GDM1 (cell line): ENCODE data around the gene PRCP.

Experiments used
- DNase-seq: peaks from one replicate; lab custom pipeline; 2025; lab: John Stamatoyannopoulos, UW

PRCP gene

DNA sequence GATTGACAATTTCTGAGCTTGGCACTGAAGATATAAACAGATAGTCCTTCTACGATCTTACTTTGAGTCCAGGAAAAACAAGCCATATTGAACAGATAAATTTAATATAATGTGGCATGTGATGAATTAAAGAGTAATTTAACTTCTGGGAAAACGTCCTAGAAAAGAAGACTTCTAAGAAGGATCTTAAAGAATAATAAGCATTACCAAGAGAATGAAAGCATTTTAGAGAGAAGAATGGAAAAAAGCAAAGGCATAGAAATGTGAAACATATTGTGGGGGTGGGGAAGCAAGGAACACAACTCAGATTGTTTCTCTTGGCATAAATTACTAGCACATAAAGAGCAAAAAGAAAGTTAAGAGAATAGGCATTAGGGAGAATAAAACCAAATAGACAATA, 6.7 kb upstream of the PRCP start:
- no peak for DNase-seq

DNA sequence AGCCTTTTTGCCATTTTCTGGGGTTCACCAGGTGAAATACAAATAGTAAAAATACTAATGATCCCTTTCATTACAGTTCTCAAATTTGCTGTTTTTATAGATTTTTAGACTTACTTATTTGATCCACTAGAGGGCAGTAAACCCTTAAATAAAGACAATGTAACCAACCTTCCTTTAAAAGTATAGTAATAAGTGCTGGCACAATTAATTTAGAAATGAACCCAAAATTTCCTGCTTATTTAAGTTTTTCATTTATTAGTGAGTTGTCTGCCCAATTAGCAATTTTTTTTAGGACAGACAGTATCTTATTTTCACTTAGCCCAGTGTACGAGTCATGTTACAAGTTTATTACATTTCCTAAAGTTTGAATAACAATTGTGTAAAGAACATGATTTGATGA, 6.0 kb upstream of the PRCP start:
- DNase-seq, result no peak

DNA sequence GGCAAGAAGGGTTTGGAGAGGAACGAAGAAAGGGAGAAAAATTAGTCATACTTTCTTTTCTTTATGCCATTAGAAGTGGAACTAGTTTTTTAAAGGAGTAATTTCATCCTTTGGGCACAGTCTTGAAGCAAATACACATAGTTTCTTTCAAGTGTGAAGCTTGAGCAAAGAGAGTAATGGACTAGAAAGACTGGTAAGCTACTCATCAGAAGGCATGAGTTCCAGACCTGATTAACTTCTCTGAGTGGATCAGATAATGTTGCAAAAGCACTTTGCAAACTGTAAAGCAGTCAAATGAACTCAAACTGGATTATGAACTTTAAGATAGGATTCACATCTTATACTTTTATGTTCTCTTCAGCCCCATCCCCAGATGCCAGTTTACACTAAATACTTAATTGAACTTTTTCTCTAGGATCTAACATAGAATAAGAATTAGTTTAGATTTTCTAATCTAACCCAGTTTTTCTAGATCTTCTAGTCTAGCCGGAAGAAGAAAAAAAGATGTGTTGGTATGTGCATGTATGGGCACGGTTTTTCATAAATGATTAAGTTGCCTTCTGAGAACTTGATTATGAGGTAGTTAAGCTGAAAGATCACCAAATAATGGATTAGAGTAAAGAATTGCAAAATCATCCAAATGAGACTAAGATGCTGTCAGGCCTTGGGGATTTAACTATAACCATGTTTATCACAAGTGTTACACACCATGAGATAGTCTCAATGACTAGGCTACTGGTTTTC, 3.8 kb upstream of the PRCP start:
- no peak for DNase-seq

DNA sequence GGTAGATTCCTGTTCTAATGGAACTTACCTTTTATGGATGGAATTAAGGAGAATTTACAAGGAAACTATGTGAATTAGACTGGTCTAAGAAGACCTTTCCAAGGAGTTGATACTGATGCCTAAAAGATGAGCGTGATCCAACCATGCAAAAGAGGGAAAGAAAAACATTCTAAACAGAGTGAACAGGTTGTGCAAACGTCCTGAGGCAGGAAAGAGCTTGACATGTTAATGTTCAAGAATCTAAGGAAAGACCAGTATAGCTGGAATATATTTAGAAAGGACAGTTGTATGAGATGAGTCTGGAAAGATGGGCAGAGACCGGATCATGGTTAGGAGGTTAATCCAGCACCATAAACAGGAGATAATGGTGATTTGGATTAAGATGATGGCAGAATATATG, 2.6 kb upstream of the PRCP start:
- DNase-seq, result no peak

DNA sequence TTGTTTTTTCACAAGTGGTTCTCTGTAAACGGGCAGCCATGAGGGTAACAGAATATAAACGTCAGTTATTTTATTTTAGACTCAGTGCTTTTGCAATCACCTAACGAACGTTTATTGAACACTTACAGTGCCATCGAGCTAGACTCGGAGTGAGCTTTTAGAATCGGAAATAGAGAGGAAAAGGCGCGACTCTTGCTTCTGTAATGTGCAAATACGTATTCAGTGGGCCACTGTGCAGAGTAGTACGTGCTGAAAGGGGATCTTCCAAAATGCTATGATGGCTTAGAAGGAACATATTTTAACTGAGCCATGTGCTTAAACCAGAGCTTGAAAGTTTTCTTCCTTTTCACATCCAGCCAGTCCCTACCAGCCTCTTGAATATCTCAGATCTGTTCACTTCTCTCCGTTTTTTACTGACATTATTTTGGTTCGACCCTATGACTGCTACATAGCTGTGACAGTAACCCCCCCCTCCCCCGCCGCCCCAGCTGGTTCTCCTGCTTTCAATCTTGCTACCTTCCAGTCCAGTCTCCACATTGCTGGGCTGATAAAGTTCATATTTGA, 1.8 kb upstream of the PRCP start:
- DNase-seq, result no peak

DNA sequence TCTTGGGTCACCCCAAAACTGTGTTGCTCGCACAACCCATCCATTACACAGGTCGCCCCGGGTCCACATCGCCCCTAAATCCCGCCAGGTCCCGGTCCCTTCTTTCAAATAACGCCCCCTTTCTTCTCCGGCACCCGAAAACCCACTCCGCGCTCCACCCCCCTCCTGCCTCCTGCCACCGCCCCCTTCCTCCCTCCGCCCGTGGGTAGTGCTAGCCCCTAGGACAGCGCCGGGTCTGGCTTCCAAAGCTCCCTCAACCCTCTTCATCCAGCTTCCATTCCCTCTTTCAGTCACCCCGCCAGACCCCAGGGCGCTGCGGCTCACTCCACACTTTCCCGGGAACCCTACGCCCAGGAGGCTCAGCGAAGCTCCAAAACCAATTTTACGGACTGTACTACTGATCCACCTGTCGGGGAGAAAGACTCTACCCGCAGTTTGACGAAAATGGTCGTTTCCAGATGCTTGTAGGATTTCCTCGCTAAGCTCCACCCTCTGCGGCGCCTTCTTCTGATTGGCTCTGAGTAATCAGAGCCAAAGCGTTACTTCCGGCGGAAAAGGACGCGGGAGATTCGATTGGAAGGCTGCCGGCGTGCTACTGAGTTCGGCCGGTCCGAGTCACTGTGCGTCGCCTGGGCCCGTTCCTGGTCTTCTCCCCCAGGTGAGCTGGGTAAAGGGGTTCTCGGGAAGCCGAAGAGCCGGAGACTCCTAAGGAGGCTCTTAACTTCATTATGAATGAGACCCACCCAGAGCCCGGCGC, 1.1 kb upstream of the PRCP start, which contains the start of gene DDIAS:
TSS of gene DDIAS (plus strand) at position 572 of the 757 bp plus-strand sequence. CDS start 13,003 bp downstream, outside the sequence.
- peak; percentile 91 for DNase-seq

DNA sequence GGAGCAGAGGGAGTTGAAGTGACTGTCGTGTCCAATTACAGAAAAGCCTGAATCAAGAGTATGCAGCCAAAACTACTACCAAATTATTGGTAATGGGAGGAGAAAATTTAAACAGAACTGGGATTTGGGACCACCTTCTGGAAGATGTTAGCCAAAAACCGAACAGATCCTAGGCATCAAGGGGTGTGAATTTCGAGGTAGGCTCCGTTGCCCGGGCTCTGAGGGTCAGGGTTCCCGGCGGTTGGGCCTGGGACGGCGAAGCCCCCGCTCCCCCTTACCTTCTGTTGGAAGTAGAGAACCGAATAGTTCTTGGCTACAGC, 313 bp downstream of the PRCP start:
- no peak for DNase-seq

DNA sequence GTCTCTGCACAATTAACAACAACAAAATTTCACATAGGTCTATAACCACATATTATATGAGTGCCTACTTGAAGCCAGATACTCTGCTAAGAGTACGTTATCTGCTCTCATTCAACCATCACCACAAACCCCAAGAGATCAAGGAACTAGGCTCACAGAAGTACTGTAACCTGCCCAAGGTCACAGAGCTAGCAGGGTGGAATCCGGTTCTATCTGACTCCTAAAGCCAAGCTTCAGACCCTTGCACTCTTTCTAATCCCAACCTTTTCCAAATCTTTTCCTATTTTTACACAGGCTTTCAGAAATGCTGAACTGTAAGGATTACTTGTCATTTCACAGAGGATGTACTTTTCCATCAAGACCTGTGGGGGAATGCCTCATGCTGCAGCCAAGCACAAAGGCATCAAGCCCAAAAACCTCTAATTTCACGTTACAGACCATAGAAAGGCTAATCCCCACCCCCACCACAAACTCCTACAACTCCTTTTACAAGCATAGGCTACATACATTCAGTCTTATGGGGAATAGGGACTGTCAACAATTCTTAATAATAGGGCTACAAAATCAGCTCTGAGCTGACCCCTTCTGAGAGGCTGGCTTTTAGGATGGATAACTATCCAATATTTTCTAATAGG, 927 bp downstream of the PRCP start:
- DNase-seq, result peak; percentile 15

DNA sequence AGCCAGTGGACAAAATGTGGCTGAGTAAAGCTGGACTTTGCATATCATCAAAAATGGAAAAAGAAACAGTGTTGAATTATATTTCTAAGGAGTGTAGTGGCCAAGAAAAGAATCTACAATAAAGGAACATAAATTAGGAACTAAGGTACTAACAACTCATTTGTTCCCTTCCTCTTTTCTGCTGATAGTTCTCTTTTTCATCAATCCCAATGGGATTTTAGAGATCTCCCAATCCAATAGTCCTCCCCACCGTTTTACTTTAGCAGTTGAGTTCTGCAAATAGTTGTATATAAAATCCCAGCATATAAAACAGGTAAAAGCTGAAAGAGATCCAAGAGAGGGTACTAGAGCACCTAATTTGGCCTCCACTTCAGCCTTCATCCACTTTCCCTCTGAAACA, 2.0 kb downstream of the PRCP start:
- peak; percentile 1 for DNase-seq

DNA sequence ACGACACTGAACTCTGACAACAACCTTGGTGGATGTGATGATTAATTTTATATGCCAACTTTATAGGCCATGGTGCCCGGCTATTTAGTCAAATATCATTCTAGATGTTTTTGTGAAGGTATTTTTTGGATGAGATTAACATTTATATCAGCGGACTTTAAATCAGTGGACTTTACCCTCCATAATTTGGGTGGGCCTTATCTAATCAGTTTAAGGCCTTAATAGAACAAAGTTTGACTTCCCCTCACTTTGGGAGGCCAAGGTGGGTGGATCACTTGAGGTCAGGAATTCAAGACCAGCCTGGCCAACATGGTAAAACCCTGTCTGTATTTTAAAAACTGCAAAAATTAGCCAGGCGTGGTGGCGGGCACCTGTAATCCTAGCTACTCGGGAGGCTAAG, 4.0 kb downstream of the PRCP start:
- no peak for DNase-seq

DNA sequence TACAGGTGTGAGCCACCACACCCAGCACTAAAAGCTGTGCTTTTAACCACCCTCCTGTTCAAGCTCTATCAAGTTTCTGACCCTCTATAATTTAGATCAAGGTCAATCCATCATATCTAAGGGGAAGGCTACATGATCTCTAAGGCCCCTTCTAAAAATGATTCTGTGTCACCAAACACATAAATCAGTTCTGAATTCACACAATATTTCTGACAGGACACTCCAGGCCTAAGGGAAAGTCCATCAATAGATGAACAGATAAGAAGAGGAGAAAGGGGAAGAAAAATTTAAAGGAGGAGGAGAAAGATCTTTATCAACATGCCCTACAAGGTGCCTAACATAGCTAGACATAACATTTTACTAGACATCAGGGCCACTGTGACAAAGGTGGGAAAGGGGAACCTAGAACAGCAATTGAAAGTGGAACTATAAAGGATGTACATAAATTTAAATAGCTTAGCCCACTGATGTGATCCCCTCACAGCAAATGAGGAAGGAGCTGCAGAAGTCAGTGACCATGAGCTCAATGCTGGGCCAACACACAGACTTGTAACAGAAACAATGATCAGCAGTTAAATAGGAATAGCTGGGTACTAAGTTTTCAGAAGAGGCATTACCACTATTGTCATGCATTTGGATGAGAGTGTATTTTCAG, 4.7 kb downstream of the PRCP start:
- peak; percentile 46 for DNase-seq

DNA sequence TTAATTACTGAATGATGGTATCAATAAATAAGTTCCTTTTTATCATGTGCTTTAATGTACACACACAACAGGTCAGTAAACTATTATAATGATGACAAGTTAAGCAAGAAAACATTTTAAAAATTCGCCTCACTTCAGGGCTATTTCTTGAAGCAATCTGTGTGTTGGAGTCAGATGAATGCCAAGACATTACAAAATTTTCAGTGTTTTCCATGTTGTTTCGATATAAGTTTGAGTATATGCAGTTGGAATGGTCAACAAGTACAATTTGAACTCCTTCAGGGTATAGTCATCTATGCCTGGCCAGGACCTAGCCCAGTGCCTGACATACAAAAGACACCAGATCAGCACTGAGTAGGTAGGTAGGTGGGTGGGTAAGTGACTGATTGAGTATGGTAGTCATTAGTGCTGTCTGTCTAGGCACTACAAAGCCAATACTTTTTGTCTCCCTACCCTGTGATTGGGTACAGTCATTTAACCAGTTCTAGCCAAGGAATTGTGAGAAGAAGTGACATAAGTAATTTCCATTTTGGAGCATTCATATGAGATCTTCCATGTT, 7.5 kb downstream of the PRCP start:
- DNase-seq, result no peak

DNA sequence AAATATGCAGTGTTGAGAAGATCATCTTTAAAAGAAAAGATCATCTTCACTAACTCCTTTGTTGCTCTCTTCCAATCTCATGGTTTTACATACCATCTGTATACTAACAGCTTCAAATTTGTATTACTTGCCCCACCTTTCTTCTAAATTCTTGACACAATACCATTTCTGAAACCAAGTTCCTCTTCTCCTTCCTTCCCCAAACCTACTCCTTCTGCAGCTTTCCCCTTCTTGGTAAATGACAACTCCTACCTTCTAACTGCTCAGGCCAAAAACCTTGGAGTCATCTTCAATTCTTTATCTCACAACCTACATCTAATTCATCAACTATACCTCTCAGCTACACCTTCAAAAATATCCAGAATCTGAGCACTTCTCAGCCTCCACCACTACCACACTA, 9.3 kb downstream of the PRCP start:
- no peak for DNase-seq

DNA sequence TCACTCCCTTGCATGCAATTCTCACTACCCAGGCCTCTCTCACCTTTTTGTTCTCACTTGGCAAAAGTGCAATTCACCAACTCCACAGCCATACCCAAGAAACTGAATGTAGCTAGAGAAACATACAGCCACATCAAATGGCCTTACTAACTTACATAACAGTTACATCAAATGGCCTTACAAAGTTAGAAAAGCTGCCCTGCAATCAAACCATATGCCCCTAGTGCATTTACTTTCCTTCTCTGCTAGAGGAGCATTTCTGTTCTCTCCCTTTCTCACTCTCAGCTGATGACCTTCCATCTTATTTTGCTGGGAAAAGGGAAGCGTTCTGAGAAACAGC, 10.3 kb downstream of the PRCP start:
- DNase-seq, result no peak

DNA sequence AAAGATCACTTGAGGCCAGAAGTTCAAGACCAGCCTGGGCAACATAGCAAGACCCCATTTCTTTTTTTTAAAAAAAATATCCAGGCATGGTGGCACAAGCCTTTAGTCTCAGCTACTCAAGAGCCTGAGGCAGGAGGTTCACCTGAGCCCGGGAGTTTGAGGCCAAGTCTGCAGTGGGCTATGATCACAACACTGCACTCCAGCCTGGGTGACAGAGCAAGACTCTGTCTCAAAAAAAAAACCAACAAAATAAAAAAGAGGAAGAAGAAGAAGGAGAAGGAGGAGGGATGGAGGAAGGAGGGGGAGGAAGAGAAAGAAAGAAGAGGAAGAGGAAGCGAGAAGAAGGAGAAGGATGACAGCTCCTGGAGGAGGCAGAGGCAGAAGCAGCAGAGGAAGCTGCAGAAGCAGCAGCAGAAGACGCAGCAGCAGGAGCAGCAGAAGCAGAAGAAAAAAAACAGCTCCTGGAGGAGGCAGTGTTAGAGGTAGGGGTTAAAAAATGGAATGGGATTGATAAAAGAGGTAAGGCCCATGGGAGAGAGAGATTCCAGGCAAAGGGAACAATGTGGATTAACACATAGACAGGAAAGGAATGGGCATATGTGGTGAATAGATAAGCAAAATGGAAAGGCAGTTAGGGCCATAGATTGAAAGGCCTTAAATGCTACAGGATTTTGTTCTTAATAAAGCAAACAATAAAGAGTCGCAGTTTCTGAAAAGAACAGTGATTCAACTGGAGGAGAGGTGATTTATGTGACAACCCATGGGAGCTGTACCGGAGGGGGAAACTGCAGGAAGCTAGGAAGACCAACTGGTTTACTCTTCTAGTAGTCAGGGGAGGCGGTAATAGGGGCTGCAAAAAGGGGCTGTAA, 10.9 kb downstream of the PRCP start:
- peak; percentile 62 for DNase-seq

DNA sequence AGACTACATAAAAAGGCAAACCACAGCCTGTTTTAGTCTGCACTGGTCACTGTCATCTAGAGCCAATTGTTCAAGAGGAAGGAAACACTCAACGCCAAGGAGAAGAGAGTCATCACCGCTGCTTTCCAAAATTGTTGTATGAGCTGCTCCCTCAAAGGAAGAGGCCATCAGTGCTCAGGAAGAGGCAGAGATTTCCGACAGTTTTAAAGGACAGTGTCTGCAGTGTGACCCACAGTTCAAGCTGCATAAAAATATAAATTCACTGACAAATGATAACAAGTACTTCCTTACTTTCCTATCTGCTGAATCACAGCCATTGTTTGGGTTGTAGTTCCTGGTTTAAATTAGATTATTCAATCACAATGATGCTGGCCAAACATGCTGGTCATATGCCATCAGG, 16.4 kb downstream of the PRCP start:
- DNase-seq, result no peak

DNA sequence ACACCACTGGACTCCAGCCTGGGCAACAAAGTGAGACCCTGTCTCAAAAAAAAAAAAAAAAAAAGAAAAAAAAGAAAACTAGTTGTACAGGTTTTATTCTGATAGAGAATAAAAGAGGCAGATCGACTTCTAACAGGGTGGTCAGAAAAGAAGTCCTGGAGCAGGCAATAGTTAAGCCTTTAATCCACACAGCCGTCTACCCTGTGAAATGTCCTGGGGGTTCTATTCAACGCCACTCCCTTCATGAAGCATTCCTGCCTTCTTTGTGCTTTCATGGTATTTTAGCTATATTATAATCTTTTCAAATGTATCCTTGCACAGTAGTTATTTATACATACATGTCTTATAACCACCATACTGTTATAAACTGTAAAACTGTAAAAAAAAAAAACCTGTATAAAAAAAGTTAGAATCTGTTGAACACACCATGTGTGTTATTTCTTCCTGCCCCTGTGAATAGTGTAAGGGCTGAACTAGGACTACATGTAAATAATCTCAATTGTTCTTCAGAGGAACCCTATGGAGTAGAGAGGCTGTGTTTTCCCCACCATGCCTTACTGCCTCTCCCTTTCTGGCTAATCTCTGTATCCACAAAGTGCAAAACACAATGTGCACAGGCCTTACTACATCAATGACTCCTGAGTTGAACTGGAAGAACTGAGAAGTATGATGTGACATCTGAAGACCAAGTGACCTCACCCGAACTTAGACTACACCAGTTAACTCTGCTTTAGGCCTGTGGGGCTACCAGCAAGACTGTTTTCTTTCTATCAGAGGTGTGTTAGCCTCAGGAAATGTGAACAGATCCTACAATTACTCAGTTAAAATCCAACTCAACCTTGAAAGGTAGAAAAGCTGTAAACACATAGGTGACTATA, 25.3 kb downstream of the PRCP start:
- no peak for DNase-seq

DNA sequence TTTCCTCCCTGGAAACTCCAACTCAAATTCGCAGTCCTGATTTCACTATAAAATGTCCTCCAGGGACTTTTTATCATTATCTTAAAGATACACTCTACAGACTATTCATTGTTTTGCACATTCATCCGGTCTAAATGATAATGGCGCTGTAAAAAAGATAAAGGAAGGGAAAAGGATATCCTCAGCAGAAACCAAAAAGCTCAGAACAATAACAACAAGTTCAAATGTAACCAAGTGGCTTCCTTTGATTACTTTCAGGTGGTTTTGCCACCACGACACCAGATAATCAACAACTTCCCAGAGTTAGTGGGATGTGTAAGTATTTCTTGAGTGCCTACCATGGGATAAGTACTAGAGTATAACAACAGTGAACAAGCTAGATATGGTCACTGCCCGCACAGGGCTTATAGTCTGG, 26.3 kb downstream of the PRCP start:
- DNase-seq, result no peak

DNA sequence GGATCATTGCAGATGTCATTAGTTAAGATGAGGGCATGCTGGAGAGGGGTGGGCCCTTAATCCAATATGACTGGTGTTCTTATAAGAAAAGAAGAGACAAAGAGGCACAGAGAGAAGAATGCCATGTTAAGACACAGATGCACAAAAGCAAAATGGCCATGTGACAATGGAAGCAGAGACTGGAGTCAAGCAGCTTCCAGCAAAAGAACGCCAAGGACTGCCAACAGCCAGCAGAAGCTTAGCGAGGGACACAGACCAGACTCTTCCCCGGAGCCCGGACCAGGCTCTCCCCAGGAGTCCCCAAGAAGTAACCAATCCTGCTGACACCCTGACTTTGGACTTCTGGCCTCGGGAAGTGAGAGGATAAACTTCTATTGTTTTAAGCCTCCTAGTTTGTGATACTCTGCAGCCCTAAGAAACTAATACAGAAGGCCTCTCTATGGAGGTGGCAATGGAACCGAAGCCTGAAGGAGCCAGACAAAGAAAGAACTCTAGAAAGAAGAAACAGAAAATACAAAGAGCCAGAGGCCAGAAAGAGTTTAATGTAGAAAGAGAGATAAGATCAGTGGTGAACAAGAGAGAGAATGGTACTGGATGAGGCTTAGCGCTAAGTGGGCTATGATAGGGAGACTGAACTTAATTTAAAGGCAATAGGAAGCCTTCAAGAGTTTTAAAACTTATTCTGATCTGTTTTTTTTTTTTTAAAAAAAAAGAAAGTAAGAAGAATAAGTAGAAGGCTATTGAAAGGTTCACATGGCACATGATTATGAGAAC, 27.7 kb downstream of the PRCP start:
- no peak for DNase-seq
